SK-N-SH treated with all-trans-retinoic acid at 6 μM for 48 hours (cell line): ENCODE results near the gene TLL2.

Experiments
- ATAC-seq: fragments of 200-7000 bp; cut with Tn5 transposase; 3 replicates; pipeline ENCODE4 v1.9.1; 2020; ENCODE audit warnings: mild to moderate bottlenecking, moderate library complexity
- ARNTL ChIP-seq: fragments of 450-650 bp; formaldehyde crosslinking; IDR thresholded peaks from 2 replicates; pipeline ENCODE4 v1.5.0; 2020; ENCODE audit warnings: low read depth, mild to moderate bottlenecking, moderate library complexity, borderline replicate concordance
- CREB5 ChIP-seq: fragments of 250-450 bp; sonication (Bioruptor Pico); IDR thresholded peaks from 2 replicates; pipeline ENCODE4 v1.5.1; 2020; ENCODE audit warnings: low read depth, mild to moderate bottlenecking, moderate library complexity
- CSDC2 ChIP-seq: fragments of 250-450 bp; sonication (Bioruptor Pico); IDR thresholded peaks from 2 replicates; pipeline ENCODE4 v1.5.0; 2020; ENCODE audit warnings: mild to moderate bottlenecking, moderate library complexity
- CSRNP3 ChIP-seq: fragments of 250-450 bp; sonication (Bioruptor Pico); IDR thresholded peaks from 2 replicates; pipeline ENCODE4 v1.5.1; 2021; ENCODE audit warnings: mild to moderate bottlenecking, moderate library complexity
- ESRRG ChIP-seq: fragments of 250-450 bp; sonication (Bioruptor Pico); IDR thresholded peaks from 2 replicates; pipeline ENCODE4 v1.6.1; 2021; ENCODE audit warnings: mild to moderate bottlenecking
- GLIS3 ChIP-seq: fragments of 250-450 bp; sonication (Bioruptor Pico); IDR thresholded peaks from 2 replicates; pipeline ENCODE4 v1.5.0; 2020; ENCODE audit warnings: mild to moderate bottlenecking, moderate library complexity
- ISL1 ChIP-seq: fragments of 250-450 bp; sonication (Bioruptor Pico); IDR thresholded peaks from 2 replicates; pipeline ENCODE4 v2.1.2; 2022; ENCODE audit warnings: mild to moderate bottlenecking, moderate library complexity
- OSR1 ChIP-seq: fragments of 250-450 bp; sonication (Bioruptor Pico); IDR thresholded peaks from 2 replicates; pipeline ENCODE4 v1.8.0; 2022; ENCODE audit warnings: moderate library complexity, mild to moderate bottlenecking, inconsistent platforms
- POU6F1 ChIP-seq: fragments of 250-450 bp; sonication (Bioruptor Pico); IDR thresholded peaks from 2 replicates; pipeline ENCODE4 v1.8.0; 2021; ENCODE audit warnings: low read depth, mild to moderate bottlenecking, moderate library complexity, borderline replicate concordance
- PPARA ChIP-seq: fragments of 250-450 bp; sonication (Bioruptor Pico); IDR thresholded peaks from 2 replicates; pipeline ENCODE4 v1.5.0; 2020; ENCODE audit warnings: mild to moderate bottlenecking, borderline replicate concordance
- SNAI2 ChIP-seq: fragments of 250-450 bp; sonication (Bioruptor Pico); IDR thresholded peaks from 2 replicates; pipeline ENCODE4 v1.5.0; 2020; ENCODE audit warnings: mild to moderate bottlenecking, moderate library complexity
- TCF4 ChIP-seq: fragments of 250-450 bp; sonication (Bioruptor Pico); IDR thresholded peaks from 2 replicates; pipeline ENCODE4 v1.8.0; 2021; ENCODE audit warnings: mild to moderate bottlenecking, moderate library complexity, borderline replicate concordance
- TOX ChIP-seq: fragments of 250-450 bp; sonication (Bioruptor Pico); IDR thresholded peaks from 2 replicates; pipeline ENCODE4 v1.8.0; 2021; ENCODE audit warnings: mild to moderate bottlenecking, moderate library complexity, borderline replicate concordance
- TSHZ2 ChIP-seq: fragments of 250-450 bp; sonication (Bioruptor Pico); IDR thresholded peaks from 2 replicates; pipeline ENCODE4 v1.5.0; 2020; ENCODE audit warnings: mild to moderate bottlenecking, moderate library complexity
- ZC3H10 ChIP-seq: fragments of 250-450 bp; sonication (Bioruptor Pico); IDR thresholded peaks from 2 replicates; pipeline ENCODE4 v1.5.1; 2021; ENCODE audit warnings: mild to moderate bottlenecking, moderate library complexity
- ZFP3 ChIP-seq: fragments of 250-450 bp; sonication (Bioruptor Pico); IDR thresholded peaks from 2 replicates; pipeline ENCODE4 v1.5.0; 2020; ENCODE audit warnings: mild to moderate bottlenecking, moderate library complexity
- ZFP30 ChIP-seq: fragments of 450-650 bp; formaldehyde crosslinking; IDR thresholded peaks from 2 replicates; pipeline ENCODE4 v1.5.0; 2022; ENCODE audit warnings: mild to moderate bottlenecking, moderate library complexity
- ZNF565 ChIP-seq: fragments of 450-650 bp; formaldehyde crosslinking; conservative IDR thresholded peaks from 2 replicates; pipeline ENCODE4 v1.5.0; 2020; ENCODE audit warnings: low read depth, mild to moderate bottlenecking, moderate library complexity
- ZNF70 ChIP-seq: fragments of 450-650 bp; formaldehyde crosslinking; IDR thresholded peaks from 2 replicates; pipeline ENCODE4 v1.5.0; 2020; ENCODE audit warnings: mild to moderate bottlenecking, moderate library complexity

The TLL2 gene

DNA sequence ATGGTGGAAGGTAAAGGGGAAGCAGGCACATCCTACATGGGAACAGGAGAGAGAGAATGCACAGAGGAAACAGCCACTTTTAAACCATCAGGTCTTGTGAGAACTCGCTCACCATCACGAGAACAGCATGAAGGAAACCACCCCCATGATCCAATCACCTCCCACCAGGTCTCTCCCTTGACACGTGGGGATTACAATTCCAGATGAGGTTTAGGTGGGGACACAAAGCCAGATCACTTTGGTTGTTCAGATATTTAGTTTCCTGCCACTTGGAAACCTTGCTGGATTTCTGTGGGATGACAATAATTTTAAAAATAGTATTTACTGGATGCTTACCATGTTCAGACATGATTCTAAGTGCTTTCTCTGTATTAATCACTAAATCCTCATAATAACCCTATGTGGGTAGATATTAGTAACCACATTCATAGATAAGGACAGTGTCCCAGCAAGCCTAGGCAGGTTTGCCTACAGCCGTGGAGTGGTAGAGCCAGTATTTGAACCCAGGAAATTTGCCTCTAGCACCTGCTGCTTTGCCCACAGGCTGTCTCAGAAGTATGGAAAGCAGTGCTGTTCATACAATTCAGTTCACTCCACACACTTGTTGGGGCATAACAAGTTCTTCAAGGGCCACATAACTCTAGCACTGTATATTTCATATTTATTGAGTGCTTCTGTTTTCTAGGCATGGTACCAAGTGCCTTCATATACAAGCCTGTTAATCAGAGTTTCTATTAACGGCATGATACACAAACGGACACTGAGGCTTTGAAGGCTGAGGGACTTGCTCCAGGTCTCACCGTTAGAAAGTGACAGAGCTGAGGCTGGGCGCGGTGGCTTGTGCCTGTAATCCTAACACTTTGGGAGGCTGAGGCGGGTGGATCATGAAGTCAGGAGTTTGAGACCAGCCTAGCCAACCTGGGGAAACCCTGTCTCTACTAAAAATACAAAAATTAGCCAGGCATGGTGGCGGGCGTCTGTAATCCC lies 8.3 kb downstream of the TLL2 start:
- ATAC-seq, result no peak
- TF ChIP-seq ZFP30 (CRISPR knock-in tag) (no peak), CREB5 (no peak), CSRNP3 (no peak), ZFP3 (no peak), TSHZ2 (CRISPR knock-in tag) (no peak), POU6F1 (CRISPR knock-in tag) (no peak), TCF4 (CRISPR knock-in tag) (no peak), ZNF70 (CRISPR knock-in tag) (no peak), TOX (CRISPR knock-in tag) (no peak), GLIS3 (CRISPR knock-in tag) (no peak), ARNTL (CRISPR knock-in tag) (no peak), ESRRG (CRISPR knock-in tag) (no peak), ISL1 (CRISPR knock-in tag) (no peak), SNAI2 (CRISPR knock-in tag) (no peak)

DNA sequence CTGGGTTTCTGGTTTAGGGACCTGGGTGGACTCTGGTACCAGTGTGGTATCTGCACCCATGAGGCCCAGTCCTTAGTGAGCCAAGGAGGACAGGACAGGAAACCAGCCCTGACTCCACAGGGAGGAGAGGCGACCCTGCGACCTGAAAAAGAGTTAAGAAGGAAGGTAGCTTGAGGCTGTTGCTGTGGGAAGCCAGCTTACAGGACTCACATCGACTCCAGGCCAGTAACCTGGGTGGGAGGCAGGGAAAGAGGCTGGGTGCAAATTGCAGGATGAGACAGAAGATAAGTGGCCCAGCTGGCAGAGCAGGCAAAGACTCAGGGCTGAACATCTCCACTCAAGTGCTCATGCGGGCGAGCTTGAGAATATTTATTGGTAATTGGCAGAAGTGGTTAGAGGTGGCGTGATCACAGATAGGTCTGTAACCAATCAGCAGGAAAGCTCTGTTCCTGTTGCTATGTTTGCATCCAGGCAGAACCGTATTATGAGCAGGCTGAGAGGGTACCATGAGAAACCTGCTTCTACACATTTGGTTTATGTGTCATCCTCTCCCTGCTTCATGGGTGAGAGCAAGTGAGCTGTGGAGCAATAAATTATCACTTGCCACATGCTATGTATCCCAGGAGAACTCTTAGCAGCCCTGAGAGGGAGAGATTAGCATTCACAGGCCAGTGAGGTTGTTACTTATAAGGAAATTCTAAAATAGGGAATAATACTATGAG lies 11.0 kb downstream of the TLL2 start:
- ATAC-seq, result no peak
- TF ChIP-seq ISL1 (CRISPR knock-in tag), result no peak
- no peak for TF ChIP-seq ZNF565

- no peak for TF ChIP-seq TSHZ2 (CRISPR knock-in tag)
- TF ChIP-seq ZC3H10 (CRISPR knock-in tag), result no peak
- TF ChIP-seq OSR1 (CRISPR knock-in tag), result no peak
- no peak for TF ChIP-seq CSDC2 (CRISPR knock-in tag)
- TF ChIP-seq ZFP30 (CRISPR knock-in tag), result no peak
- TF ChIP-seq ZNF70 (CRISPR knock-in tag), result no peak
- TF ChIP-seq GLIS3 (CRISPR knock-in tag), result no peak
- no peak for TF ChIP-seq POU6F1 (CRISPR knock-in tag)
- no peak for TF ChIP-seq ZFP3
- no peak for TF ChIP-seq SNAI2 (CRISPR knock-in tag)
- no peak for TF ChIP-seq PPARA (CRISPR knock-in tag)
- TF ChIP-seq ZNF565, result no peak
- no peak for TF ChIP-seq TOX (CRISPR knock-in tag)
- no peak for TF ChIP-seq ARNTL (CRISPR knock-in tag)
- no peak for TF ChIP-seq CREB5
- ATAC-seq, result no peak
Observed at GRCh38 chr10:96501985-96502384, 11.7 kb downstream of the TLL2 start.
